Erythroblast (primary cell): ENCODE data around the gene EFHD1.

Experiments
- GATA1 ChIP-seq: IDR thresholded peaks from 2 replicates; pipeline ENCODE4 v1.6.1; 2011; ENCODE audit warnings: low read depth, mild to moderate bottlenecking, control low read depth, low read length, moderate library complexity
- POLR2A ChIP-seq: IDR thresholded peaks from 2 replicates; pipeline ENCODE4 v1.6.1; 2011; ENCODE audit warnings: mild to moderate bottlenecking, low read length

DNA sequence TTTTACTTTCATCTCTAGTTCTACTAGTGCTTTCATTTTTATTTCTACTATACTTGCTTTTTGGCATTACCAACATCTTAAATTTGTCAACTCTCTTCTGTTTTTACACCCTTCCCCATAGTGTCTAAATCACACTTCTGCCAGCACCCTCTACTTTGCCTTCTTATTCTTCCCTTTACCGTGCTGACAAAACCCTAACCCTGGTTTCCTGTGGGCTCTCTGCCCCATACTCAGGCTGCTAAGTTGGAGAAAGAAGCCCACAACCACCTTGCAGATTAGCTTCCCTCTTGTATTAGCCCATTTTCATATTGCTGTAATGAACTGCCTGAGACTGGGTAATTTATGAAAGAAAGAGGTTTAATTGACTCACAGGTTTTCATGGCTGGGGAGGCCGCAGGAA lies 88.5 kb downstream of the EFHD1 start:
- no peak for TF ChIP-seq POLR2A
- TF ChIP-seq GATA1, result no peak
